ENCODE measurements around the gene PCSK5.

Gene PCSK5

DNA sequence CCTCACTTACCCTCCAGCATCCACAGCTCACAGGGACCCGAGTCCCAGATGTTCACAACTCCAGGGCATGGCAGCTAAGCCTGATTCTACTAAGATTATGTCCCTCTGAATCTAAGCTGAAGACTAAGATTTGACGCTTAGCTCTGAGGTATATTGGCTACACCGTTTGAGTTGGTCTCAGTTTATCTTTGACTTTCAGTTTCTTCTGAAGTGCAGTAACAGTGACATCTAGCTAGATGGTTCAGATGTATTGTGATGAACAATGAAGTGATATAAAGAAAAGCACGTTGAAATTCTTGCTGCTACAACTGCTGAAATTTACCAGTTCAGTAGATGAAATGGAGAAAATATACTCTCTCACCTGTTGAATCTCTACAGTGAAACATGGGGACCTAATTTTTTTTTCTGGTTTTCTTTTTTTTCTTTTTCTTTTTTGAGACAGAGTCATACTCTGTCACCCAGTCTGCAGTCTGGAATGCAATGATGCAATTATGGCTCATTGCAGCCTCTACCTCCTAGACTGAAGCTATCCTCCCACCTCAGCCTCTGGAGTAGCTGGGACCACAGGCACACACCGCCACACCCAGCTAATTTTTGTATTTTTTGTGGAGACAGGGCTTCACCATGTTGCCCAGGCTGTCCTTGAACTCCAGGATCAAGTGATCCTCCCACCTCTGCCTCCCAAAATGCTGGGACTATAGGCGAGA, 488.0 kb downstream of the PCSK5 start:
- H3K9ac ChIP-seq (ENCODE audit: low read length), result no peak overlapping the region
- H3K27ac ChIP-seq (ENCODE audit: low read depth, low read length), result no peak overlapping the region
- H3K4me1 ChIP-seq (ENCODE audit: control insufficient read depth, insufficient read depth, low read length), result peaks cover 2% of the 10 kb centered on the region
- no peaks in the 10 kb centered on the region for H3K27me3 ChIP-seq (ENCODE audit: control insufficient read depth, insufficient read depth, low read length)
- H3K36me3 ChIP-seq (ENCODE audit: control insufficient read depth, insufficient read depth, low read length), result no peaks in the 10 kb centered on the region
- H3K4me3 ChIP-seq (ENCODE audit: low read length), result no peak overlapping the region

- Histone ChIP-seq H3K4me1 (ENCODE audit: control insufficient read depth, insufficient read depth, low read length) (peaks cover 2% of the 10 kb centered on the region), H3K4me3 (ENCODE audit: low read length) (no peak overlapping the region), H3K36me3 (ENCODE audit: control insufficient read depth, insufficient read depth, low read length) (no peaks in the 10 kb centered on the region), H3K9ac (ENCODE audit: low read length) (no peak overlapping the region), H3K27ac (ENCODE audit: low read depth, low read length) (no peak overlapping the region), H3K27me3 (ENCODE audit: control insufficient read depth, insufficient read depth, low read length) (no peaks in the 10 kb centered on the region)
These were observed 489.0 kb downstream of the PCSK5 start for GRCh38 chr9:76379494-76379893.

GRCh38 chr9:76390656-76391055, 500.2 kb downstream of the PCSK5 start:
- Histone ChIP-seq H3K27ac (ENCODE audit: low read depth, low read length) (no peak overlapping the region), H3K4me1 (ENCODE audit: control insufficient read depth, insufficient read depth, low read length) (peaks cover 4% of the 10 kb centered on the region), H3K4me3 (ENCODE audit: low read length) (no peak overlapping the region), H3K27me3 (ENCODE audit: control insufficient read depth, insufficient read depth, low read length) (no peaks in the 10 kb centered on the region), H3K36me3 (ENCODE audit: control insufficient read depth, insufficient read depth, low read length) (no peaks in the 10 kb centered on the region), H3K9ac (ENCODE audit: low read length) (no peak overlapping the region)

- Histone ChIP-seq H3K4me1 (ENCODE audit: control insufficient read depth, insufficient read depth, low read length) (peaks cover 4% of the 10 kb centered on the region), H3K27ac (ENCODE audit: low read depth, low read length) (peak within 1 kb of the TSS; percentile 93), H3K9ac (ENCODE audit: low read length) (peak within 1 kb of the TSS; percentile 93), H3K27me3 (ENCODE audit: control insufficient read depth, insufficient read depth, low read length) (no peaks in the 10 kb centered on the region), H3K4me3 (ENCODE audit: low read length) (peak within 1 kb of the TSS; percentile 94), H3K36me3 (ENCODE audit: control insufficient read depth, insufficient read depth, low read length) (no peaks in the 10 kb centered on the region)
These were observed 503.9 kb downstream of the PCSK5 start, which contains the start of gene RFK for GRCh38 chr9:76394195-76394959. TSS of gene RFK (minus strand) at chr9:76394426. CDS start at chr9:76394171, 255 bp downstream.

DNA sequence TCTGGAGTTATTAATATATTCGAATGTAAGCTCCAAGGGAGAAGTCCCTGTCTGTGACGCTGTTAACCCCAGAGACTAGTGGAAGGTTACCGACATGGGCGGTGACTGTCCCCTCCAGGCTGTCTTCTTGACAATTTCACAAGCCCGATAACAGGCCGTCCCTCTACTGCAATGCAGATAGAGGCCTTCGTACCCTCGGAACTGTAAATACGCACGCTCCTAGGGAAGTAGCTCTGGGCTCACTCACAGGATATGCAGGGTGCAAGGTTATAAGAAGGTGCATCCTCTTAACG, 504.4 kb downstream of the PCSK5 start:
- Histone ChIP-seq H3K9ac (ENCODE audit: low read length) (peak overlapping the region; percentile 93), H3K36me3 (ENCODE audit: control insufficient read depth, insufficient read depth, low read length) (no peaks in the 10 kb centered on the region), H3K27ac (ENCODE audit: low read depth, low read length) (peak overlapping the region; percentile 93), H3K4me1 (ENCODE audit: control insufficient read depth, insufficient read depth, low read length) (peaks cover 4% of the 10 kb centered on the region), H3K4me3 (ENCODE audit: low read length) (peak overlapping the region; percentile 94), H3K27me3 (ENCODE audit: control insufficient read depth, insufficient read depth, low read length) (no peaks in the 10 kb centered on the region)

DNA sequence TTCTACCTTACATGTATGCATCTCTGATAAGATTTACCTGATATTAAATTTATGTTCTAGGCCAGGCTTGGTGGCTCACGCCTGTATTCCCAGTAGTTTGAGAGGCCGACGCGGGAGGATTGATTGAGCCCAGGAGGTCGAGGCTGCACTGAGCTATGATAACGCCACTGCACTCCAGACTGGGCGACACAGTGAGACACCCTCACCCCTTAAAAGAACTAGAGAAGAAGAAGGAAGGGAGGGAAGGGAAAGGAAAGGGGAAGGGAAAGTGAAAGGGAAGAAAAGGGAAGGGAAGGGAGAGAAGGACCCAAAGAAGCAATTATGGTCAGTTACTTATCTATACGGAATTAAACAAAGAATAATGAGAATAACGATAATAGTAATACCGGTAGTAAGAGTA, 504.9 kb downstream of the PCSK5 start:
- Histone ChIP-seq H3K4me3 (ENCODE audit: low read length) (peak overlapping the region; percentile 94), H3K9ac (ENCODE audit: low read length) (peak overlapping the region; percentile 24)

DNA sequence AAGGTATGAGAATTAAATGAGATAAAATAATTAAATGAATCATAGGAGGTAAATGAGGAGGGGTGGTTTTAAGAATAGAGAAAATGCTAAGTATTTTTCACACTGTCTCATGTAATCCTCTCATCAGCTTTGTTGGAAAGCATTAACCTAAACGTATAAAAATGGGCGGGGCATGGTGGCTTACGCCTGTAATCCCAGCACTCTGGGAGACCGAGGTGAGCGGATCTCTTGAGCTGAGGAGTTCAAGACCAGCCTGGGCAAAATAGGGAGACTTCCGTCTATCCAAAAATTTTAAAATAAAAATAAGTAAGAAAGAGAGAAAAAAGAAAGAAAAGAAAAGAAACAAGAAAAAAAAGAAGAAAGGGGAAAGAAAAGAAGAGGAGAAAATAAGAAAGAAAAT, 505.7 kb downstream of the PCSK5 start:
- no peaks in the 10 kb centered on the region for H3K27me3 ChIP-seq (ENCODE audit: control insufficient read depth, insufficient read depth, low read length)
- H3K4me3 ChIP-seq (ENCODE audit: low read length), result no peak overlapping the region
- no peak overlapping the region for H3K9ac ChIP-seq (ENCODE audit: low read length)
- H3K4me1 ChIP-seq (ENCODE audit: control insufficient read depth, insufficient read depth, low read length), result peaks cover 4% of the 10 kb centered on the region
- H3K36me3 ChIP-seq (ENCODE audit: control insufficient read depth, insufficient read depth, low read length), result no peaks in the 10 kb centered on the region
- no peak overlapping the region for H3K27ac ChIP-seq (ENCODE audit: low read depth, low read length)

More for the DNA sequence above, 504.9 kb downstream of the PCSK5 start:
- Histone ChIP-seq H3K27ac (ENCODE audit: low read depth, low read length) (peak overlapping the region; percentile 65), H3K27me3 (ENCODE audit: control insufficient read depth, insufficient read depth, low read length) (no peaks in the 10 kb centered on the region), H3K36me3 (ENCODE audit: control insufficient read depth, insufficient read depth, low read length) (no peaks in the 10 kb centered on the region), H3K4me1 (ENCODE audit: control insufficient read depth, insufficient read depth, low read length) (peaks cover 4% of the 10 kb centered on the region)

GRCh38 chr9:76396597-76396996, 506.1 kb downstream of the PCSK5 start:
- H3K4me3 ChIP-seq (ENCODE audit: low read length), result no peak overlapping the region
- no peaks in the 10 kb centered on the region for H3K27me3 ChIP-seq (ENCODE audit: control insufficient read depth, insufficient read depth, low read length)
- no peaks in the 10 kb centered on the region for H3K36me3 ChIP-seq (ENCODE audit: control insufficient read depth, insufficient read depth, low read length)
- no peak overlapping the region for H3K9ac ChIP-seq (ENCODE audit: low read length)
- H3K27ac ChIP-seq (ENCODE audit: low read depth, low read length), result no peak overlapping the region
- H3K4me1 ChIP-seq (ENCODE audit: control insufficient read depth, insufficient read depth, low read length), result peaks cover 4% of the 10 kb centered on the region

GRCh38 chr9:76399856-76400255, 509.4 kb downstream of the PCSK5 start:
- Histone ChIP-seq H3K4me1 (ENCODE audit: control insufficient read depth, insufficient read depth, low read length) (peaks cover 4% of the 10 kb centered on the region), H3K27me3 (ENCODE audit: control insufficient read depth, insufficient read depth, low read length) (no peaks in the 10 kb centered on the region)

DNA sequence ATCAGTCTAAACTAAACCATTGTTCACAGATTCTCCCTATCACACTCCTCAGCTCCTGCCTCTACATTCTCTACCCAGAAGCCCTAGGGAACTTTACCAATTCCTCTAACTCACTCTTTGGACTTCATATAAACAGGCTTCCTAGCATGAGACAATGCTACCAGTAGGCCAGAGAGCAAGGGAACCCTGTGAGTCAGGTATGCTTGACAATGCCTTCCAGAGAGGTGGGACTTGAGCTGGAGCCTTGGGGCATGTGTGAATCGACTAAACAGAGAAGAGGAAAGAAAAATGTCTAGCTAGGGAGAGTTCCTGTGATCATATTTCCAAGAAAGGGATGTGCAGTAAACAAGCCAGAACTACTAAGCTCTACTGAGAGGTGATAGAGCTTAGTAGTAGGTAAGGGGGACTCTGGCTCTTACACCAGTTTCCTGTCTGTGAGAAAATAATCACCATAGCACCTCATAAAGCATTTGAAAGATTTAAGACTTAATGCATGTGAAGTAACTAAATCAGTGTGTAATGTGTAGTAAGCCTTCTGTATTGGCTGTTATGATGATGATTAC, 510.1 kb downstream of the PCSK5 start:
- no peak overlapping the region for H3K27ac ChIP-seq (ENCODE audit: low read depth, low read length)
- H3K27me3 ChIP-seq (ENCODE audit: control insufficient read depth, insufficient read depth, low read length), result no peaks in the 10 kb centered on the region
- H3K9ac ChIP-seq (ENCODE audit: low read length), result no peak overlapping the region
- H3K36me3 ChIP-seq (ENCODE audit: control insufficient read depth, insufficient read depth, low read length), result no peaks in the 10 kb centered on the region
- H3K4me1 ChIP-seq (ENCODE audit: control insufficient read depth, insufficient read depth, low read length), result no peaks in the 10 kb centered on the region
- H3K4me3 ChIP-seq (ENCODE audit: low read length), result no peak overlapping the region

More at GRCh38 chr9:76399856-76400255, 509.4 kb downstream of the PCSK5 start:
- Histone ChIP-seq H3K27ac (ENCODE audit: low read depth, low read length) (no peak overlapping the region), H3K4me3 (ENCODE audit: low read length) (no peak overlapping the region), H3K9ac (ENCODE audit: low read length) (no peak overlapping the region), H3K36me3 (ENCODE audit: control insufficient read depth, insufficient read depth, low read length) (no peaks in the 10 kb centered on the region)

DNA sequence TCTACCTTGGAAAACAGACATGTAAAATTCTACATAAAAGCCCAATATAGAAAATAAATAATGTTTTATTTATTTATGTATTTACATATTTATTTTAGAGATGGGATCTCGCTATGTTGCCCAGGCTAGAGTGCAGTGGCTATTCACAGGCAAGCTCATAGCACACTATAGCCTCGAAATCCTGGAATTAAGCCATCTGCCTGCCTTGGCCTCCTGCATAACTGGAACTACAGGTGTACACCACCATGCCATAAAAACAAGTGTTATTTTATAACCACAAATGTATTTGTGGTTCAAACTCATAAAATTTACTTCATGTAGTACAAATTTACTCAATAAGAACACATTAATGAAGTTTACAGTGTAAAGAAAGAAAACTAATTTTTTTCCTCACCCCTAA, 510.7 kb downstream of the PCSK5 start:
- no peaks in the 10 kb centered on the region for H3K27me3 ChIP-seq (ENCODE audit: control insufficient read depth, insufficient read depth, low read length)
- no peak overlapping the region for H3K4me3 ChIP-seq (ENCODE audit: low read length)
- no peak overlapping the region for H3K9ac ChIP-seq (ENCODE audit: low read length)
- no peaks in the 10 kb centered on the region for H3K36me3 ChIP-seq (ENCODE audit: control insufficient read depth, insufficient read depth, low read length)
- no peaks in the 10 kb centered on the region for H3K4me1 ChIP-seq (ENCODE audit: control insufficient read depth, insufficient read depth, low read length)
- H3K27ac ChIP-seq (ENCODE audit: low read depth, low read length), result no peak overlapping the region

GRCh38 chr9:76401580-76402354, 511.3 kb downstream of the PCSK5 start:
- Histone ChIP-seq H3K4me3 (ENCODE audit: low read length) (no peak overlapping the region), H3K27me3 (ENCODE audit: control insufficient read depth, insufficient read depth, low read length) (no peaks in the 10 kb centered on the region), H3K9ac (ENCODE audit: low read length) (no peak overlapping the region), H3K4me1 (ENCODE audit: control insufficient read depth, insufficient read depth, low read length) (no peaks in the 10 kb centered on the region), H3K27ac (ENCODE audit: low read depth, low read length) (no peak overlapping the region), H3K36me3 (ENCODE audit: control insufficient read depth, insufficient read depth, low read length) (no peaks in the 10 kb centered on the region)

Measured in rectal smooth muscle tissue (tissue), 1 donor.